H7 (cell line): ENCODE results near the gene MYO1B. TPM values are rescaled to one million over a fixed set of nuclear protein-coding genes. Genes with fewer than 3 reads are reported as not detected.

Experiments
- DNase-seq: peaks from one replicate; pipeline ENCODE4 v3.0.0; 2012
- H3K27me3 ChIP-seq: 2 replicates; pipeline ENCODE4 v1.6.0; 2011; ENCODE audit warnings: mild to moderate bottlenecking, low read length; ENCODE audit not compliant: control insufficient read depth, insufficient read depth
- H3K36me3 ChIP-seq: replicated peaks from 2 replicates; pipeline ENCODE4 v1.5.1; 2011; ENCODE audit warnings: low read length; ENCODE audit not compliant: control insufficient read depth, insufficient read depth
- H3K4me3 ChIP-seq: 2 replicates; pipeline ENCODE4 v1.5.1; 2011; ENCODE audit warnings: low read depth, mild to moderate bottlenecking, control low read depth, low read length, moderate library complexity; ENCODE audit not compliant: insufficient read depth
- total RNA-seq: library from RNA; depleted of rRNA; stranded (reverse); fragments of >200 nt; shearing (Covaris generic); gene quantifications from 2 replicates; pipeline ENCODE4 v1.2.3, GENCODE V29; 2014

Gene MYO1B
- total RNA-seq, 1 experiment from 2014 or later: 47.4 TPM

DNA sequence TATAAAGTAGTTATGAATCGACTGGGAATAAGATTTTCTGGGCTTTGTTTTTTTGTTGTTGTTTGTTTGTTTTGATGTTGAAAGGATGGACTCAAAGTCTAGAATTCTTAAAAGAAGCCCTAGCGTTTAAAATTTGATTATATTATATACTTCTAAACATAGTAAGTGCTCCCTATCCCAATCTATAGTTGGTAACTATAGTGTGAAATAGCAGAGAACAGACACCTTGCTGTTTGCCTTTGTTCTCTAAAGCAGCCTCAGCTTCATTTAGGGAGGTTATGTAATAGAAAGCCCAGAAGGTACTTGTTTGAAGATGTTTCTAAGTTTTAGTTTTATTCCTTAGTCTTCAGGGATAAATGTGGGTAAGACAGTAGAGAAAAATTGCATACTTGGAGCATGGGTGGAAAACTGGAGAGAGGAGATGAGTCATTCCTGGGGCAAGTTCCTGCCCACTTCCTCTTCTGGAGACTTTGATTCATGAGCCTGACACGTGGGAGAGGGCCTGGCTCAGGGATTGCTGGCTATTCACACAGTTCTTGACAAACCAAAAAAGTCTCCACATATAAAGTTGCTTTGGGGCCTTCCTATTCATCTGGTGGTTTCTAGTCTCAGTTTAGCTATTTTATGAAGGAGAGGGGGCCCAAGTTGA, 131.9 kb downstream of the MYO1B start:
- H3K36me3 ChIP-seq: no peaks in the 10 kb centered on the region; the same call in 1 of the 2 replicates
- no peaks in the 10 kb centered on the region for H3K27me3 ChIP-seq
- no peak overlapping the region for H3K4me3 ChIP-seq
- DNase-seq: no peak

DNA sequence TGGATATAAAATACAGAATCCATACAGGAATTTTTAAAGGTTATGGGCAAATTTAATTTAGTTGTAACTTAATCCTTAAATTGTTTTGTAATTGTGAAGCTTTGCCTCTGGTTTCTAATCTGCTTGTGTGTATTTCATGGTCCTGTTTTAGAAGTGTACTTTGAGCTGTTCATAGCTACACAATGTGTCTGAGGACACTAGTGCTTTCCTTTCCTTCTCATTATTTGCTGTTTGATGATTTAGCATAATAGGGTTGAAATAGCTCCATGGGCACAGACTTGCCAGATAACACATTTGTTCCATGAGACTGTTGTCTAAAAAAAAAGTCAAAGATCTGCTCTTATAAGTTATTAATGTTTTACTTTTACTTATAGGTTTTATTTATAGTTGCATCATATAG, 134.2 kb downstream of the MYO1B start:
- no peak overlapping the region for H3K4me3 ChIP-seq
- no peak for DNase-seq
- no peaks in the 10 kb centered on the region; the same call in 1 of the 2 replicates for H3K36me3 ChIP-seq
- H3K27me3 ChIP-seq: no peaks in the 10 kb centered on the region

DNA sequence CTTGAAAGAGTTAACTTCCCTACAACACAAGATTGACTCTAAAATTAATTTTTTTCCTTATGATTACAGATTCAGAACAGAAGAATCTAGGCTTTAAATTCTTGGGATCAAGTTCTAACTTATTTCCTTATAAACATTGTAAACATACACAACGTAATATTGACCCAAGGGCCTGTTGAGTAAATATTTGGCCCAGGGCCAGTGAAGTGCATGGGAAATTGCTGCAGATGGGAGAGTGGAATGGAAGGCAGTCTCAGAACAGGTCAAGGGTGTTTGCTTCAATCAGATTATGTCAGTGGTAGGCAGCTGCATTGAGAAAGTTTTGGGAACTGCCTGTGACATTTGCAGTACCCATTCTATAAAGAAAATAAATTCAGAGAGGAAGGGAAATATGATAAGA, 137.6 kb downstream of the MYO1B start:
- H3K36me3 ChIP-seq: peaks cover 1% of the 10 kb centered on the region
- no peak for DNase-seq
- no peaks in the 10 kb centered on the region for H3K27me3 ChIP-seq
- H3K4me3 ChIP-seq: no peak overlapping the region

DNA sequence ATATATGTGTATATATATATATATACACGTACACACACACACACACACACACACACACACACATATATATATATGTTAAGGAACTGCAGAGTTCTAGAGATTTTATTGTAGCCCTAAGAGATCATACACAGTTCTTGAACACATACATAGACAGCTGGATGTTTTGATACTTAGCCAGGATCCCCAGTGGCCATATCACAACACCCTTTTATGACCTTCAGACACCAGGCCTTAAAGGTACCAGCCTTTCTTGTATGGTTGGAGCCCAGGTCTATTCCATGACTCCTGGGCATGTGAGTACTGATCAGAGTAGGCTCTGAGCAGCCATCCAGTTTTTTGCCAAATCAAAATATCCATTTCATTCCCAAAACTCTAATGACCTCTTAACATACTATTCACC, 138.3 kb downstream of the MYO1B start:
- H3K4me3 ChIP-seq: no peak overlapping the region
- no peaks in the 10 kb centered on the region for H3K27me3 ChIP-seq
- DNase-seq: no peak
- H3K36me3 ChIP-seq: peaks cover 1% of the 10 kb centered on the region

DNA sequence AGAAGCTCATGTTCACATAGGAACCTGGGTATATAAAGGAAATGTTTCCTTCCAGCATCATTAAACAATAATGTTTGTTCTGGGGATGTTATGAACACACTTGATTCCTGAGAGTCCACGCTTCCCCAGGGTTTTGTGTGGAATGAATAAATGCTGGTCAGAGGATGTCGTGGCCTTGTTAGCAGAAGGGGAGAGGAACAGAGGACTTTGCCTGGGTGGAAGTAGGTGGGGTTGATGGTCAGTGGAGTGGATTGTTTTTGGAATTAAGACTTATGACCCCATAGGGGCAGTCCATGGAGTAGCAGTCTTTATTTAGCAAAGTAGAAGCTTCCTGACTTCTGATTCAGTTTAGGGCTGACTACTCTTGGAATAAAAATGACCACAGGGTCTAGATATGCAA, 139.6 kb downstream of the MYO1B start:
- no peak for DNase-seq
- Histone ChIP-seq H3K27me3 (no peaks in the 10 kb centered on the region), H3K36me3 (peaks cover 1% of the 10 kb centered on the region), H3K4me3 (no peak overlapping the region)

DNA sequence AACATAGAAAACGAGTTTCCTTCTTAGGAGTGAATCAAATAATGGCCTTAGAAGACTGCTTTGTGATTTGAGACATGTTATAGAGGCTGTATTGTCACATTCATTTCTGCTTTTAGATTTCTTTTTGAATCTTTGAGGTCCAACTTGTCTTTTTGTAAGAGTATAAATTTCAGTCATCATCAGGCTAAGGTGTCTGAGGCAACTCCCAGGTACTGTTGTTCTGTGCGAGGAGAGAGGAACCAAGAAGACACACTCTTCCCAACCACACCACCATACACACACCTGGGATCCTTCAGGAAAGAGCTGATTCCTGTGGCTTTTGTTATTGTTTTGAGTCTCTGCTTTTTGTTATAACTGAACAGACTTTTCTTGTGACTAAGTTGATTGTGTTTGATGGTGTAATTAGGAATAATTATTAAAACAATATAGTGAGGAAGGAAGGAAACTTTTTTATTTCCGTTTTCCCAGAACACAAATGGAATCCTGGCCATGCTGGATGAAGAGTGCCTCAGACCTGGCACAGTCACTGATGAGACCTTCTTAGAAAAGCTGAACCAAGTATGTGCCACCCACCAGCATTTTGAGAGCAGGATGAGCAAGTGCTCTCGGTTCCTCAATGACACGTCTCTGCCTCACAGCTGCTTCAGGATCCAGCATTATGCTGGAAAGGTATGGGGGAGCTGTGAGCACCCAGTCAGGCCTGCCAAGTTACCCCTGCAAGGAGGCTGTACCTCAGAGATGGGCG, 140.4 kb downstream of the MYO1B start:
- Histone ChIP-seq H3K4me3 (no peak overlapping the region), H3K27me3 (no peaks in the 10 kb centered on the region), H3K36me3 (peaks cover 1% of the 10 kb centered on the region)
- DNase-seq: no peak

DNA sequence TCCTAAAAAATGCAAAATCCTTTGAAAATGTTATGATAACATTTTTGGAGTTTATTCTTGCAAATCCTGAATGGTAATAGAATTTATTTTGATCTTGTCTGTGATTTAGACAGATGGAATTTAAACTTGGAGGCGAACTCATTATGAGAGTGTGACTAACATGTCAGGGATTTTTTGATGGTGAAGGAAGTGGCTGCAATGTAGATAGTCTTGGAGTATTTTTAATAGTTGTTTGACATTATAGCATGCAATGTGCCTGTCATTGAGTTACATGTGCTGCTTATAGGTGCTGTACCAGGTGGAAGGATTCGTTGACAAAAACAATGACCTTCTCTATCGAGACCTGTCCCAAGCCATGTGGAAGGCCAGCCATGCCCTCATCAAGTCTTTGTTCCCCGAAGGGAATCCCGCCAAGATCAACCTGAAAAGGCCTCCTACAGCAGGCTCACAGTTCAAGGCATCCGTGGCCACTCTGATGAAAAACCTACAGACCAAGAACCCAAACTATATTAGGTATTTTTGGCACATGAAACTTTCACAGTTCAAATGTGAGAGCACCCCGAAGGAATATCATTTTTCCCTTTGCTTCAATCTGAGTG, 141.8 kb downstream of the MYO1B start:
- no peak for DNase-seq
- Histone ChIP-seq H3K4me3 (no peak overlapping the region), H3K36me3 (peaks cover 3% of the 10 kb centered on the region)

DNA sequence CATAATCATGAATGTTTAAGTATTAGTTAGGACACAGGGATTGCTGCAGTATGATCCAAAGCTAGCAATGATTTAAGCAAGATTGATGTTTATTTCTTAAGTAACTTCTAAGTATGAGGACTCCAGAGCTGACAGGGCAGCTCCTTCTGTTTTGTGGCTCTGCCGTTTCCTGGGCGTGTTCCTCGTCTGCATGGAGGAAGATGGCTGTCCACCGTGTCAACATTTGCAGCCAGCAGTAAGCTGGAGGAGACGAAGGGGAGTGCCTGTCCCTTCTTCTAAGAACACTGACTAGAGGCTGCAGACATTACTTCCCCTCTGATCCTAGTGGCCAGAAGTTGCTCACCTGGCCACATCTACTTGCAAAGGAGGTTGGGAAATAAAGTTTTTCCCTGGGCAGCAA, 144.1 kb downstream of the MYO1B start:
- peaks cover 3% of the 10 kb centered on the region for H3K36me3 ChIP-seq
- H3K27me3 ChIP-seq: no peaks in the 10 kb centered on the region

More for the DNA sequence above, 141.8 kb downstream of the MYO1B start:
- no peaks in the 10 kb centered on the region for H3K27me3 ChIP-seq

DNA sequence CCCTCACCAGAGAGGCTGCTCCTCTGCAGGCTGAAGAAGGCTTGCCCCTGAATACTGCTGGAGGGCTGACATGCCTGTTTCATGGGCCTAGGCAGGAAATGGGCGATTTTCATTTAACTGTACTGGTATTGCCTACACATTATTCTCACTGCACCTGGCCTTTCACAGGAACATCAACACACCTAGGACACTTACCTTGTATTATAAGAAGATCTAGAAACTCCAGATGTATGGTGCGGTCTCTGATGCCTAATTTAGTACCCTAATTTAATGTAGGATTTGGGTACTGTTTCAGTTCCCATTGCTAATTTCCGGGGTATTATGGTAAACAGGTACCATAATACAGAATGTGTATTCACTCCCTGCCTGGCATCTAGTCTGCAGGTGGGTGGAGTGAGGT, 146.0 kb downstream of the MYO1B start:
- H3K27me3 ChIP-seq: no peaks in the 10 kb centered on the region
- DNase-seq: no peak
- H3K4me3 ChIP-seq: no peak overlapping the region
- H3K36me3 ChIP-seq: peaks cover 3% of the 10 kb centered on the region

More for the DNA sequence above, 144.1 kb downstream of the MYO1B start:
- no peak for DNase-seq
- H3K4me3 ChIP-seq: no peak overlapping the region

DNA sequence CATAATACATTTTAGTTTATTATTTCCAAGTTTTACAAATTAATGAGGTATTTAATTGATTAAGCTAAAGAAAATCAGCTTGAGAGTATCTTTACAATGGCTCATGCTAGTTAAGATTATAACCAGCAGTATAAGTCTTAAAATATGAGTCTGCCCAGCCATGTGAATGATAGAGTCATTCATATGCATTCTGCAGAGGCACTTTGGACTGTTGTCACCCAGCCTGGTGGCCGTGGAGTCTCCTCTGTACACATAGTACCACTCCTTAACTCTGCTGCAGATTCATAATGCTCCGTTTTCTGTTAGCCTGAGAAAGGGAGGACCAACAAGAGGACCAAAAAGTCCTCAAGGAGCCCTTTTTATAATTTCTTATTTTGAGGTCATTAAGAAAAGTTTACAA, 148.8 kb downstream of the MYO1B start:
- Histone ChIP-seq H3K4me3 (no peak overlapping the region), H3K27me3 (no peaks in the 10 kb centered on the region), H3K36me3 (peaks cover 5% of the 10 kb centered on the region)
- DNase-seq: no peak

DNA sequence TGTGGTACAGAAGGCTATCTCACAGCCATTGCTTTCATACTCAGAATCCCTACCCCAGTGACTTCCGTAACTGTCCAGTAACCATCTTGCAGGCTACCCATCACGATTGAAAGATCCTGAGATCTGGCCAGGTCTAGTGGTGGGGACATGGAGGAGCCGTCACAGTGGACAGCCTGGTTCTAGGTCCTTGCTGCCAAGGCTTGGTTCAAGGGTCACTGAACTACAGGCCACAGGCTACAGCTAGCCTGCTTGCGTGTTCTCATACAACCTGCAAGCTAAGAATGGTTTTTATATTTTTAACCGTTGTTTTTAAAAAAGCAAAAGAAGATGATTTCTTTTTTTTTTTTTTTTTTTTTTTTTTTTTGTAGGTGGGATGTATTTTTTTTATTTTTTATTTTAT, 151.6 kb downstream of the MYO1B start:
- H3K36me3 ChIP-seq: peaks cover 3% of the 10 kb centered on the region
- H3K4me3 ChIP-seq: no peak overlapping the region

DNA sequence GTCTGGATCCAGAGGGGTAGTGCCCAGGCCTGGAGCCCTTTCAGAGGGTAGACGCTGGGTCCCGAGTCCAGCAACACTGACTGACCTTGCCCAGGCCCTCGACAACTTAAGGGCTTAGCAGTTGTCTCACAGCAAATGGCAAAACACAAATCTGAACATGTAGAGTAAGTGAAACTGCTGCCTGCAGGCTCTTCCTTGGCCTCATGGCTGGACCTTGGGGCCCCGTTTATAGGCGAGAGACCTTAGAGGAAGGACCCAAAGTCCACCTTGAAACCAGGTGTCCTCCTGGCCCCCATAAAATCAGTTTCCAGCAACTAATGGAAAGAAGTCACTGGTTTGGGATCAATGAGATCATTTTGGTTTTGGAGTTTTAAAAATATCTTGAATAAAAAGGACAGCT, 154.4 kb downstream of the MYO1B start:
- Histone ChIP-seq H3K4me3 (no peak overlapping the region), H3K36me3 (peaks cover 4% of the 10 kb centered on the region), H3K27me3 (no peaks in the 10 kb centered on the region)
- DNase-seq: no peak

More for the DNA sequence above, 151.6 kb downstream of the MYO1B start:
- DNase-seq: no peak
- H3K27me3 ChIP-seq: no peaks in the 10 kb centered on the region

DNA sequence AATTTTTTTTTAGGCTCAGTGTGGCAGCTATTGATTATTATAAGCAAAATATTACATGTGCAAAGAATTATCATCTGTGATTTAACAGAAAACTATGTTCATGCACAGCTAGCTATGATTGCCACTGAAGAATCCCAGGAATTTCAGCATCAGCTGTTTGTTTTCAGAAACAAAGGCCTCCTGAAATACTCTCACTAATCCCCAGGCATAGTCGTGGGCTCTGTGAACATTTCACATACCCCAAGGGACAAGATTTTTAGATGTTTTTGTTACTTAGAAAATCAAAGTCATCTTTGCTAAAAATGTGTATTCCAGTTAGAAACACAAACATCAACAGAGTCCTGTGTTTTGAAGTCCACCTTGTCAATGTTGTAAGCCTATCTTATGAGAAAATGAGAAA, 156.1 kb downstream of the MYO1B start:
- DNase-seq: no peak
- no peaks in the 10 kb centered on the region for H3K27me3 ChIP-seq

DNA sequence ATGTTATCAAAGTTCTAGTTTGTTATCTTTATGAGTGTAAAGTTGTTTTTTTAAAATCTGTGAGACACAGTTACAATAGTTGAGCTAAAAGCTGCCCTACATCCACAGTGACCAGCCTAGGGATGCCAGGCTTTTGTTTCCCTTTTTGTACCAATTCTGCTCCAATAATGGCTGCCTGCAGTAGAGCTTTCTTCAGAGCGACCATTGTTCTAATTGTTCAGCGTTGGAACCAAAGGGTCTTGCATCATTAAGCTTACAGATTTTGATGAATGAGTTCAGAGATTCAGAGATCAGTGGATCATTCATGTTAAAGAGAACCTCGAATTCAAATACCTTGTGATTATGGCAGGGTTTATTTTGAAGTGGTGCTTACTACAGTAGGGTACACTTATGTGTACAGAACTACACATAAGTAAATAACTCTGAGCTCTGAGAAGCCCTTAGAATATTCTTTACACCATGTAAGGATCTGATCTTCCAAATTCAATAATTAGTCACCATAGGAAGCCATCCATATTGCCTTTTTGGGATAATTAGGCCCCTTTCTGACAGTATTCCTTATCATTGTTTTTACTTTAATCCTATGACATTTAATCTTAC, 157.9 kb downstream of the MYO1B start:
- H3K36me3 ChIP-seq: peaks cover 3% of the 10 kb centered on the region
- no peak for DNase-seq
- H3K4me3 ChIP-seq: no peak overlapping the region
- H3K27me3 ChIP-seq: no peaks in the 10 kb centered on the region

More for the DNA sequence above, 156.1 kb downstream of the MYO1B start:
- H3K4me3 ChIP-seq: no peak overlapping the region
- H3K36me3 ChIP-seq: peaks cover 3% of the 10 kb centered on the region

DNA sequence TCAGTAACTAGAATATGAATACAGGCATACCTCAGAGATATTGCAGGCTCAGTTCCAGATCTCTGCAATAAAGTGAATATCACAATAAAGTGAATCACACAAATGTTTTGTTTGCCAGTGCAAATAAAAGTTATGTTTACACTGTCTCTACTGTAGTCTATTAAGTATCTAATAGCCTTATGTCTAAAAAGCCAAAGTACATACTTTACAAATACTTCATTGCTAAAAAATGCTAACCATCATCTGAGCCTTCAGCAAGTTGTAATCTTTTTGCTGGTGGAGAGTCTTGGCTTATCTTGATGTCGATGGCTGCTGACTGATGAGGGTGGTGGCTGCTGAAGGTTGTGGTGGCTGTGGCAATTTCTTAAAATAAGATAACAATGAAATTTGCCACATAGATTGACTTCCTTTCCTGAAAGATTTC, 159.4 kb downstream of the MYO1B start:
- H3K4me3 ChIP-seq: no peak overlapping the region
- no peaks in the 10 kb centered on the region for H3K27me3 ChIP-seq
- DNase-seq: no peak
- peaks cover 3% of the 10 kb centered on the region for H3K36me3 ChIP-seq
